Ammon's horn (tissue), 1 donor: ENCODE data around the gene DCTN3.

ENCODE experiments used
- DNase-seq: peaks from one replicate; pipeline ENCODE4 v3.0.0-alpha.2; 2016; ENCODE audit warnings: low spot score

Gene DCTN3

GRCh38 chr9:34620061-34620994 lies at the start of gene DCTN3:
TSS of gene DCTN3 (minus strand) at chr9:34620495. CDS start at chr9:34620464, 31 bp downstream.
- DNase-seq, result peak; percentile 99

- DNase-seq, result peak; percentile 97
Observed at GRCh38 chr9:34665381-34666250, 45.3 kb upstream of the DCTN3 start.

DNA sequence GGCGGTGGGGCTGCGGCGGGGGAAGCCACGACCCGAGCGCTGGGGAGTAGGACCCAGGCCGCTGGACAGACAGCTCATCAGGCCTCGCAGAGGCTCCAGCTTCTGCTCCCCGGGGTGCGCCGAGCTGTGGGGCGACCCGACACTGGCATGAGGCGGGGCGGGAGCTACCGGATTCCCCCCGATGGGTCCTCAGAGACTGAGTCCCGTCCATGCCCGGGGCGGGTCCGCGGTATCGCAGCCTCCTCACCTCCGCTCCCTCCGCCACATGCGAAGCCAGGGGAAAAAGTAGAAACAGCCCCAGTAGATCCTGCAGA lies 44.7 kb upstream of the DCTN3 start:
- DNase-seq, result no peak

DNA sequence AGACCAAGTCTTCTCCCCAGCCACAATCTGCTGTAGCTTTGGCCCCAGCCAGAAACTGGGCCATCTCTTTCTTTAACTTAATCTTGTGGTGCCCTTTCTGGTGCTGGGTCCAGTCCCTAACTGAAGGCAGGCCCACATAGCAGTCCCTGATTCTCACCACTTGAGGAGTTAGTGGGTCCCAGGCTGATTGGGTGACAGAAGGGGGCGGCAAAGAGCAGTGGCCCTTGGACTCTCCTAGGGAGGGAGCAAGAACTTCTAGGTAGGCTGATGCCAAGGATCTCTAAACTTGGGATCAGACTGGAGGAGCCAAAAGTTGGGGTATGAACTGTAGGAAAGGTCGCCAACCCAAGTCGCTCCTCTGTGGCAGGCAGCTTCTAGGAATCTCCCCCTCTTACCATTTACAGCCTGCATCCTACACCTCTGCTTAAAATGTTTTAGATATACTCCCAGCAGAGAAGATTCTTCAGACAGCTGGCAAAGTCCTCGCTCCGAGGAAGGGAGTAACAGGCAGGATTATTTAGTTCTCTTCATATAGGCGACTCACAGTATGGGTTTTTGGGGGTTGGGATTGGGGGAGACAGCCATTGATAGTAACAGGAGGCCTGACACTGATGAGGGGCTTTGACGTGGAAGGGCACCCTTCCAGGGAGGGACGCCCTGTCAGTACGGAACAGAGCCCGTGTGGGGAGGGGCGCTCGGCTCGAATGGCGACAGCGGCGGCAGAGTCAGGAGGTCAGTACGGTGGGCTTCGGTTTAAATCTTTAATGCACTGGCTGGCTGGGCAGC lies 44.2 kb upstream of the DCTN3 start:
- peak; percentile 86 for DNase-seq

- DNase-seq, result no peak
Observed at GRCh38 chr9:34663303-34663605, 43.0 kb upstream of the DCTN3 start.

DNA sequence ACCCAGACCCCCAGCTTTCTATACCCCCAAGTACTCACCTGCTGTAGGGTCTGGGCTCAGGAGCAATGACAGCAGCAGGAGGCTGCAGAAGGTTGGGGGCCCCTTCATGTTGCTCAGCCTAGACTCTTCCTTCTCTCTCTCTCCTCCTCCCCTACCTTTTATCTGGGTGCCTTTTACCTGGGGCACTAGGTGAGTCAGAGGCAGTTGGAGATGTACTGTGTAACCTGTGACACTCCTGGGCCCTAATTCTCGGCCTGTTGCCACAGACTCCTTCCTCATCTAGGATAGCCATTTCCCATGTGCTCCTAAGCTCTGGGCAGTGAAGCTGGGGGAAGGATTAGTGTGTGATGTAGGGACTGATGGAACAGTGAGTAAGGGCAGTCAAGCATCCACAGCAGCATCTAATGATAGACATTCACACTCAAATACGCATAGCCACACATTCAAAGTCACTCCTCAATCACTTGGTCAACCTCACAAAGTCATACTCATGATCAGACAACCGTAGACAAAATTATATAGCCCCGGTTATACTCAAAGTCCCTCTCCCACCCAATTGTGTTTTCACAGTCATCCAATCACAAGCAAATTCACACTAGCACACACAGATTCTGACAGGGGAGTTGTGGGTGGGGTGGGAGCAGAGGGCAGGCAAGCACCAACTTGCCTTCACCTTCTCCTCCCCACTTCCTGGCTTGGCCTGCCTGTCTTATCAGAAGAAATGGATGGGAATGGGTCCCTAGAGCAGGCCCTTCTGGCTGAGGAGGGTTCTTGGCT lies 42.4 kb upstream of the DCTN3 start, which contains the start of gene CCL27:
TSS of gene CCL27 (minus strand) at position 132 of the 777 bp plus-strand sequence. CDS start at position 108, 24 bp downstream.
- no peak for DNase-seq

DNA sequence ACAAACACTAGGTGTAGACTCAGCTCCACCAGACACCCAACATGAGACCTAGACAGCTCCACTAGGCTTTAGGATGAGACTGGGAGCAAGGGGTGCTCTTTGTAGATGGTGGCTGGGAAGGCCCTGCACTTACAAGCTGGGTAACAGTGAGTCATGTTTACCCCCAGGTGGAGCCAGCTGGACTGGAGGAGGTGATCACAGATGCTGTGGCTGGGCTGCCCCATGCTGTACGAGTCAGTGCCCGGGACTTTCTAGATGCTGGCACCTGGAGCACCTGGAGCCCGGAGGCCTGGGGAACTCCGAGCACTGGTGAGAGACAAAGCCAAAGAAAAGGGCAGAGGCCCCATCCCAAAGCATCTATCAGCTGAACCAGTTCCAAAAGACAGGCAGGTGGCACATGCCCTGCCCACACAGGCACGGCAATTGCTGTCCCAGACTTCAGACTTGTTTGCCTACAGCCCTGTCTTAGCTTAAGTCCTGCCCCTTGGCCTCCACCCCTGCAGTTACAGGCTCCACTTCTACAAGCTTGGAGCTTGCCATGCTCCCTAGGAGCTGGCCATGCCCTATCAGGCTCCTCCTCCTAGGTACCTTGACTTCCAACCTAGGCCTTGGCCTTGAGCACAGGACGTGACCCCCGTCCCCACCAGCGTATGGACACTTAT lies 39.4 kb upstream of the DCTN3 start:
- no peak for DNase-seq

GRCh38 chr9:34658461-34658860 lies 38.2 kb upstream of the DCTN3 start:
- no peak for DNase-seq

DNA sequence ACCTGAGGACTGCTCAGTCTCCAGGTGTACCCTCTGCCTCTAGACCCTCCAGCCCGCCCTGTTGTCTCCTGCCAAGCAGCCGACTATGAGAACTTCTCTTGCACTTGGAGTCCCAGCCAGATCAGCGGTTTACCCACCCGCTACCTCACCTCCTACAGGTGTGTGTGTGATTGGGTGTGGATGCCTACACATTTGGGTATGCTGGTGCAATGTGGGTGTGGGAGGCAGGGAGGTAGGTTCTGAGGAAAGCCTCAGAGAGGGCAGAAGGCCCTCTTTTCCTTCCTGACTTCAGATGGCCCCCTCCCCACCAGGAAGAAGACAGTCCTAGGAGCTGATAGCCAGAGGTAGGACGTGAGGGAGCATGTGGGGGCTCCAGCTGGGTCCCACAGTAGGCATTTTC lies 36.7 kb upstream of the DCTN3 start:
- DNase-seq, result no peak

DNA sequence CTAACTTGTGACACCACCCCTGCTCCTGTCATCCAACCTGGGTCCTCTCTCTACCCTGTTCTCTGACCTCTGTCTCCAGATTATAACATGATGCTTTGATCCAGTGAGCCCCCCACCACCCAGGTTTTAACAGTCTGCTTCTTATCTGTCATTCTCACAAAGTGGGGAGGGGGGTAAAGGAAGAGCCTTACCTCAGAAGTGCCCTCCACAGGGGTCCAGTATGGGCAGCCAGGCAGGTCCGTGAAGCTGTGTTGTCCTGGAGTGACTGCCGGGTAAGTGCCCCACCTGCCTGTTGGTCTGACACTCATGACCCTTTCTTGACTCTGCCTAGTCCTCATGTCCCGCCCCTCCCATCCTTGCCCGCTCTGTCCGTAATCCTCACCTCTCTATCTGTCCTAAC lies 35.1 kb upstream of the DCTN3 start:
- DNase-seq, result no peak

GRCh38 chr9:34654323-34655051 lies 34.2 kb upstream of the DCTN3 start:
- peak; percentile 89 for DNase-seq

DNA sequence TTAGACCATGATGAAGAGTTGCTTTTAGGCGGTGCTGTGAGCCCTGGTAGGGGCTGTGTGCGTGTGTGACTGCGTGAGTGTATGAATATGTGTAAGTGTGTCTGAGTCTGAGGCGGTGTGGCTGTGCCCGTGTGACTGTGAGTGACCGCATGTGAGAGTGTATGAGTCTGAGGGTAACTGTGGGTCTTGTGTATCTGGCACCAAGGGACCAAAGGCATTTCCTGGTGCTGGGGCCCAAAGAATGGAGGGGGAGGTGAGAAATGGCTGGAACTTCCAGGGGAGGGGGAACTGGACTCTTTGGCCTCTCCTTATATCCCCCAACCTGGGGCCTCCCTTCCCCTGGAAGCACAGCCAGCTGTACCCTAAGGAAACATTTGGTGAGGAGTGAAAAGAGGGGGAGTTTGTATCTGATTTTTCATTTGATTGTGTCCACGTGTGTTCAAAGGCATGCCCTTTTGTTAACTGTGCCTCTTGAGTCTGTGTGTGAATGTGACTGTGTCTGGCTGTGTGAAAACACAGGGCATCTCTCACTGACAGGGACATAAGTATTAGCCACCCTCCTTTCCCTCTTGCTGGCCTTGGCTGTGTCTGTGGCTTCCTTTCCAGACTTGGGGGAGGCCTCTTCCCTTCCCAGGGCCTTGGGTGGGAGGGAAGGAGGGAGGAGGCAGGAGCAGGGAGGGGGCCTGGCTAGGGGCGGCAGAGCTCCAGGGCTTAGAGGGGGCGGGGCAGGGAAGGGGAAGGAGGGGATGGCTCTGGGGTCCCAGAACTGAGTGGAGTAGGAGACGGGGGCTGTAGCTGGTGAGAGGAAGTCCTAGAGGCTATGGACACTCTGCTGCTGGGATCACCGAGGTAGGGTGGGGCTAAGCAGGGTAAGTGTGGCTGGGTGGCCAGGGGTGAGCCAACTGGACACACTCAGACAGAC lies 33.1 kb upstream of the DCTN3 start:
- no peak for DNase-seq

DNA sequence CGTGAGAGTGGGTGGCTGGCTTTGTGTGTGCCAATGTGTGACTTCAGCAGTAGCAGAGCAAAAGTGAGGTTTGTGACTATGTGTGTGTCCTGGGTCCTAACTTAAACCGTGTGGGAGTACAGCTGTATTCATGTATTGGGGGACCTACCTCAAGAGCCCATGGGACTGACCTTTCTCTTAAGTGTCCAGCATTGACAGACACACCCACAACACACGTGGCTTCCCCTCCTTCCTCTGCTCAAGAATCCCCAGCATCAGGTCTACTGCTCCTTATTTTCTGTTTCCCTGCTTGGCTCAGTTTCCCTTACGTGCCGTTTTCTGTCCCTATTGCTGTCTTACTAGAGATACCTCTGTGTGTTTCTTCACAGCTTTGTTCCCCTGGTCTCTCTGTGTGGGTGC lies 32.3 kb upstream of the DCTN3 start:
- no peak for DNase-seq

DNA sequence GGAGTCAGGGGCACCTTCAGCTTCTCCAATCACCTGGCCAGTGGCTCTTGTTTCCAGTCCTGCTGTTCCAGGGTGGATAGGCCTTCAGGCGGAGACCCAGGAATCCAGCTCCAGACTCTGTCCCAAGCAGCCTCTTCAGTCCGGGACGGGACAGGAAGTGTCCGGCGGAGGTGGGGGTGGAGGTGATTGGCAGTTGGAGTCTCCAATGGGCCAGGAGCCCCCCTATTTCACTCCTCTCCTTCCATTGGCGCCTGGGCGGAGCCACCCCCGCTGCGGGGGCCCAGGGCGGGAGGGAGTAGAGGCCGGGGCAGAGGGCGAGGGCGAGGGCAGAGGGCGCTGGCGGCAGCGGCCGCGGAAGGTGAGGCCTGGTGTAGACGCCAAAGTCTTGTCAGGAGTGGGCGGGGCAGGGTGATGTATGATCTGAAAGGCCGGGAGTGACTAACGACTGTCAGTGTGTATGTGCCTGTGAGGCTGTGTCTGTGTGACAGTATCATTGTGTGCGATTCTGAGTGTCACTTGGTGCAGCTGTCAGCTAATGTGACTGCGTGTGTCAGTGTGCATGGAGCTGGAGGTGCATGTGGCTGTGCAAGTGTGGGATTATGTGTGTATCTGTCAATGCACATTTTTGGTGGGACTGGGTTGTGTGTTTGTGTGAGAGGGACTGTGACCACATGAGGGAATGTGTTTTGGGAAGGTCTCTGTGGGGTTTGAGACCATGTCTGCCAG lies 31.7 kb upstream of the DCTN3 start, which contains the start of gene IL11RA:
TSS of gene IL11RA (plus strand) at position 310 of the 726 bp plus-strand sequence. CDS start 3,033 bp downstream, outside the sequence.
- peak; percentile 91 for DNase-seq

DNA sequence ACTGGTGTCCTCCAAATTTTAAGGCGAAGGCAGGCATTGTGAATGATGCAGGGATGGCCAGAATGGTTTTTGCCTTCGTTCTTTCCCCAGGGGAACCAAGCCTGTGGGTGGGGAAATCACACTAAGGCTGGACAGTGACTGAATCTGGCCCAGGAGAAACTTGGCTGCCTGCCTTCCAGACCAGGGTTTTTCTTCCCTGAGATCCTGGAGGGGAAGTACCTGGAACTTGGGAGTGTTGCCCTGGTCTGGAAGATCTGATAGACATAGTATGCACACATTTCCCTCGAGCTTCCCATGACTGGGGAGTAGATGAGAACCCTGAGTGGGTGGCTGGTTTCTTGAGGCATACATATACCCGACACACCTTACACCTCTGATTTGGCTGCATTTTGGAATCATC lies 31.0 kb upstream of the DCTN3 start:
- peak; percentile 9 for DNase-seq

GRCh38 chr9:34650816-34651215 lies 30.5 kb upstream of the DCTN3 start:
- peak; percentile 56 for DNase-seq

DNA sequence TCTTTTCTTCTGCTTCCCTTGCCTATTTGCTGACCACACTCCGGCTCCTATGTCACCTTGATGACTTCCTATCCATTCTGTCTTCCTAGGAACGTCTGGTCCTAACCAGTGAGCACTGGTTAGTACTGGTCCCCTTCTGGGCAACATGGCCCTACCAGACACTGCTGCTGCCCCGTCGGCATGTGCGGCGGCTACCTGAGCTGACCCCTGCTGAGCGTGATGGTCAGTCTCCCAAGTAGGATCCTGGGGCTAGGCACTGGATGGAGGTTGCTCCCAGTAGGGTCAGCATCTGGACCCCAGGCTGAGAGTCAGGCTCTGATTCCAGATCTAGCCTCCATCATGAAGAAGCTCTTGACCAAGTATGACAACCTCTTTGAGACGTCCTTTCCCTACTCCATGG lies 28.4 kb upstream of the DCTN3 start:
- no peak for DNase-seq

DNA sequence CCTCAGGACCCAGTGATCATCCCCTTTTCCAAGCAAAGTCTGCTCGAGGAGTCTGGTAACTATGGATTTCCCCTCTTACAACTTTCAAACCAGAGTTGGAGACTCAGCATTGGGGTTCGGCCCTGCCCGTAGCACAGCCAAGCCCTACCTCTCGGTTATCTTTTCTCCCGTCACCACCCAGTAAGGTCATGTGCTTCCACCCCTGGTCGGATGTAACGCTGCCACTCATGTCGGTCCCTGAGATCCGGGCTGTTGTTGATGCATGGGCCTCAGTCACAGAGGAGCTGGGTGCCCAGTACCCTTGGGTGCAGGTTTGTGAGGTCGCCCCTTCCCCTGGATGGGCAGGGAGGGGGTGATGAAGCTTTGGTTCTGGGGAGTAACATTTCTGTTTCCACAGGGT lies 27.4 kb upstream of the DCTN3 start:
- no peak for DNase-seq
